HepG2 (cell line): ENCODE results near the gene CST4. TPM values are rescaled to one million over a fixed set of nuclear protein-coding genes. Genes with fewer than 3 reads are reported as not detected.
A peak's percentile ranks its signal among the peaks of the same experiment; 100 is the strongest.

ENCODE experiments used
- EHMT2 ChIP-seq: fragments of 200-600 bp; sonication (generic); IDR thresholded peaks from 2 replicates; pipeline ENCODE4 v1.7.0; 2017; ENCODE audit warnings: antibody characterized with exemption, low read depth, low read length, borderline replicate concordance
- HIC2 ChIP-seq: sonication (generic); formaldehyde crosslinking; IDR thresholded peaks from 2 replicates; pipeline ENCODE4 v1.9.0; 2022; ENCODE audit warnings: low read depth, missing genetic modification reagents
- NAIF1 ChIP-seq: sonication (generic); formaldehyde crosslinking; IDR thresholded peaks from 2 replicates; pipeline ENCODE4 v1.5.0; 2020; ENCODE audit warnings: mild to moderate bottlenecking, missing genetic modification reagents, borderline replicate concordance
- NCOA1 ChIP-seq: sonication (generic); formaldehyde crosslinking; IDR thresholded peaks from 2 replicates; pipeline ENCODE4 v1.9.0; 2021; ENCODE audit warnings: missing genetic modification reagents
- SP140L ChIP-seq: sonication (generic); formaldehyde crosslinking; IDR thresholded peaks from 2 replicates; pipeline ENCODE4 v1.4.0; 2020; ENCODE audit warnings: missing genetic modification reagents, borderline replicate concordance
- UBTF ChIP-seq: sonication (generic); formaldehyde crosslinking; IDR thresholded peaks from 2 replicates; pipeline ENCODE4 v1.4.0; 2020; ENCODE audit warnings: mild to moderate bottlenecking, missing genetic modification reagents
- ZFP91 ChIP-seq: sonication (generic); formaldehyde crosslinking; IDR thresholded peaks from 2 replicates; pipeline ENCODE4 v1.9.0; 2022; ENCODE audit warnings: missing genetic modification reagents, mild to moderate bottlenecking, borderline replicate concordance
- ZIK1 ChIP-seq: sonication (generic); formaldehyde crosslinking; IDR thresholded peaks from 2 replicates; pipeline ENCODE4 v1.5.0; 2020; ENCODE audit warnings: mild to moderate bottlenecking, low read depth, missing genetic modification reagents, borderline replicate concordance
- ZMAT3 ChIP-seq: sonication (generic); formaldehyde crosslinking; conservative IDR thresholded peaks from 2 replicates; pipeline ENCODE4 v1.7.0; 2021; ENCODE audit warnings: missing genetic modification reagents
- ZNF142 ChIP-seq: sonication (generic); formaldehyde crosslinking; IDR thresholded peaks from 2 replicates; pipeline ENCODE4 v1.4.0; 2020; ENCODE audit warnings: missing genetic modification reagents
- ZNF180 ChIP-seq: sonication (generic); formaldehyde crosslinking; IDR thresholded peaks from 2 replicates; pipeline ENCODE4 v1.4.0; 2020; ENCODE audit warnings: low read depth, missing genetic modification reagents, borderline replicate concordance
- ZSCAN29 ChIP-seq: sonication (generic); formaldehyde crosslinking; conservative IDR thresholded peaks from 2 replicates; pipeline ENCODE4 v1.4.0; 2020; ENCODE audit warnings: mild to moderate bottlenecking, missing genetic modification reagents
- polyA plus RNA-seq, 8 experiments: library from polyadenylated mRNA; depleted of rRNA in 3 of 8; stranded (reverse) in 7 of 8; unstranded in 1 of 8; fragments of >200 nt; fragmentation: Illumina TruSeq in 4 of 8; extraction: Trizol in 4 of 8; gene quantifications; 2 replicates each; pipeline versions ENCODE4 v1.2.1 to v1.2.3, GENCODE V29; 2011 to 2016; ENCODE audit warnings: low read depth in 4 of 8, missing spikeins in 1 of 8, mixed read lengths in 1 of 8; ENCODE audit not compliant: insufficient read depth in 1 of 8
- total RNA-seq, 5 experiments: library from RNA; depleted of rRNA; stranded (reverse); fragments of >200 nt; fragmentation: Illumina TruSeq; extraction: Trizol; gene quantifications; 2 replicates each; pipeline ENCODE4 v1.2.3, GENCODE V29; 2016; ENCODE audit warnings: low read depth in 1 of 5
- TF ChIP-seq, protein P1 (sequence below): sonication (generic); formaldehyde crosslinking; conservative IDR thresholded peaks from 2 replicates; pipeline ENCODE4 v1.5.0; 2020; ENCODE audit warnings: missing genetic modification reagents
- TF ChIP-seq, protein P2 (sequence below): sonication (generic); formaldehyde crosslinking; IDR thresholded peaks from 2 replicates; pipeline ENCODE4 v1.4.0; 2020; ENCODE audit warnings: missing genetic modification reagents

The CST4 gene
- total and polyA plus RNA-seq, 2 of the 13 experiments (the other 11 are each of a cell fraction or from before 2014, with no cell fraction given): not detected

- TF ChIP-seq UBTF (CRISPR knock-in tag): no peak
- TF ChIP-seq, protein P1, sequence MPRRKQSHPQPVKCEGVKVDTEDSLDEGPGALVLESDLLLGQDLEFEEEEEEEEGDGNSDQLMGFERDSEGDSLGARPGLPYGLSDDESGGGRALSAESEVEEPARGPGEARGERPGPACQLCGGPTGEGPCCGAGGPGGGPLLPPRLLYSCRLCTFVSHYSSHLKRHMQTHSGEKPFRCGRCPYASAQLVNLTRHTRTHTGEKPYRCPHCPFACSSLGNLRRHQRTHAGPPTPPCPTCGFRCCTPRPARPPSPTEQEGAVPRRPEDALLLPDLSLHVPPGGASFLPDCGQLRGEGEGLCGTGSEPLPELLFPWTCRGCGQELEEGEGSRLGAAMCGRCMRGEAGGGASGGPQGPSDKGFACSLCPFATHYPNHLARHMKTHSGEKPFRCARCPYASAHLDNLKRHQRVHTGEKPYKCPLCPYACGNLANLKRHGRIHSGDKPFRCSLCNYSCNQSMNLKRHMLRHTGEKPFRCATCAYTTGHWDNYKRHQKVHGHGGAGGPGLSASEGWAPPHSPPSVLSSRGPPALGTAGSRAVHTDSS (CRISPR knock-in tag): no peak
- TF ChIP-seq HIC2 (CRISPR knock-in tag): no peak
- TF ChIP-seq ZNF180 (CRISPR knock-in tag): no peak
- TF ChIP-seq EHMT2: no peak
- TF ChIP-seq NCOA1 (CRISPR knock-in tag): peak; percentile 33; the same call in 1 of the 2 replicates
- TF ChIP-seq, protein P2, sequence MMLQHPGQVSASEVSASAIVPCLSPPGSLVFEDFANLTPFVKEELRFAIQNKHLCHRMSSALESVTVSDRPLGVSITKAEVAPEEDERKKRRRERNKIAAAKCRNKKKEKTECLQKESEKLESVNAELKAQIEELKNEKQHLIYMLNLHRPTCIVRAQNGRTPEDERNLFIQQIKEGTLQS (CRISPR knock-in tag): no peak
- TF ChIP-seq ZIK1 (CRISPR knock-in tag): no peak
- no peak for TF ChIP-seq SP140L (CRISPR knock-in tag)
- TF ChIP-seq ZMAT3 (CRISPR knock-in tag): peak; percentile 56; the same call in 1 of the 2 replicates
- TF ChIP-seq ZNF142 (CRISPR knock-in tag): no peak
- TF ChIP-seq NAIF1 (CRISPR knock-in tag): no peak
- no peak for TF ChIP-seq ZSCAN29 (CRISPR knock-in tag)
- TF ChIP-seq ZFP91 (CRISPR knock-in tag): no peak
Measured at GRCh38 chr20:23658989-23659609, 29.7 kb downstream of the CST4 start (continued).
